GM21737 (cell line): Measurements from ENCODE around the gene ADCY9.
"Not testable (repeated sequence)": the region's sequence is repeated elsewhere in the genome, so short reads cannot be mapped to it uniquely, and the experiment has no call there.

Source experiments
- ATAC-seq: cut with Tn5 transposase; IDR thresholded peaks from one replicate; pipeline ENCODE4 v1.9.1; 2021; ENCODE audit warnings: mild to moderate bottlenecking, moderate library complexity; ENCODE audit not compliant: unreplicated experiment

ADCY9 gene

DNA sequence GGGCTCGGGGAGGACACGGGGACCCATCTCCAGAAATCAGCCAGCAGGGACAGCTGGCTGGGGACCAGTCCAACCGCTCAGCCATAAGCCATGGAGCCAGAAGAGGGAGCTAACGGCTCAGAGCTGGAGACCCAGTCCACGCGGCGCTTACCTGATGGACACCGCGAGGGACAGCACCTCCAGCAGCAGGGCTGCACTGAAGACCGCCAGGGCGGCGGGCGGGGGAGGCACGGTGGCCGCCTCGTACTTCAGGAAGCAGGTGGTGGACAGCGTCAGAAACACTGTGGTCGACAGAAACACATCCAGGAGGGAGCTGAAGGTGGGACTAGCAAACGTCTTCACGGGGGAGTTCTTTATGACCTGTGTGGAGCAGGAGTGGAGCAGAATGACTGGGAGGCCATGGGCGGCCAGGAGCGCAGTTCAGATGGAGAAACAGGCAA lies 133.1 kb downstream of the ADCY9 start:
- no peak for ATAC-seq

DNA sequence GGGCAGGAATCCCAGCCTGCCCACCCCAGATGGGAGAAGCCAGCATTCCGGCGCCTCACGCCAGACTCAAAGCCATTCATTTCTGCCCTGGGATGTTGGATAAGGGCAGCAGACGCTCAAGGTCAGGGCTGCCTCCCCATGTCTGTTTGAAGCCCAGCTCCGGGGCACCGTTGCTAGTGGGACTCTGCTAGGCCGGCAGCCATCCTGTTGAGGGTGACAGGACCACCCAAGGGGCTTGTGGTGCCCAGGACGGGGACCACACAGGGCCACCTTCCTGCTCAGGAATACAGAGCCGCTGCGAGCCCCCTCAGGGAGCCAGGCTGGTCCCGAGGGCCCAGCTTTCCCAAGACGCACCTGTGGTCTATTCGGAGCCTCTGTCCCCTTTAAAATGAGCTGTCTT lies 134.0 kb downstream of the ADCY9 start:
- no peak for ATAC-seq

DNA sequence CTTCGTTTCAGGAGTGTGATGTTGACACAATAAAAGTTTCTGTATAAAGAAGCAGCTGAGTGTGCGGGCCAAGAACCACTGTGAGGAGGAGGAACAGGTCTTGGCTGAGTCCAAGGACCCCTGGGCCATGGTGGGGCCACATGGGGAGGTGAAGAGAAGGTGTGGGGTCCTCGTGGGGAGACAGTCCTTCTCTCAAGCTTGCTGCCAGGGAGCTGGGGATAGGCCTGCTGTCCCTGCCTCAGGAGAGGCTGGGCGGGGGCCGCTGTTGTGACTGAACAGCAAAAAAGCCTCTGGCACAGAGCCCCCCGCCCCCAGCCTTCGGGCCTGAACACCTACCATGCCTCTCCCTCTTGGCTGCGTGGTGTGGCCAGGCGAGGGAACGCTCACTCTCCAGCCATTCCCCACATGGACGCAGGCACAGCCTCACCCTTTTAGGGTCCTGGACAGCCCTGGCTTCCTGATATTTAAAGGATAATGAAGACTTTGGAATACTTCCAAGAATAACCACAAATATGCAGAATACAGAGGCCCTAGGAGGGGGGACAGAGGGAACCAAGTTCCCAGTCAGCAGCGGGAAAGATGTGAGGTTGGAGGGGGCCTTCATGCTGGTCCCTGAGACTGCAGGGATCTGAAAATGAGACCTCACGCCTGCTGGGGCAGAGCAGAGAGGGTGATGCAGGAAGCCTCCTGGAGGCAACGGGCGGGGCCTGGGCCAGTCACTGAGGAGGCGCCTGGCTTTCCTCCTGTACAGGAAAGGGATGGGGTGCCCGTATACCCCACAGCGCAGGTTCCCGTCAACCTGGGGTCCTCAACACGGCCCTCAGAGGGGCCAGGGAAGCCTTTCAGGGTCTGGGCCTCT lies 135.8 kb downstream of the ADCY9 start:
- no peak for ATAC-seq

DNA sequence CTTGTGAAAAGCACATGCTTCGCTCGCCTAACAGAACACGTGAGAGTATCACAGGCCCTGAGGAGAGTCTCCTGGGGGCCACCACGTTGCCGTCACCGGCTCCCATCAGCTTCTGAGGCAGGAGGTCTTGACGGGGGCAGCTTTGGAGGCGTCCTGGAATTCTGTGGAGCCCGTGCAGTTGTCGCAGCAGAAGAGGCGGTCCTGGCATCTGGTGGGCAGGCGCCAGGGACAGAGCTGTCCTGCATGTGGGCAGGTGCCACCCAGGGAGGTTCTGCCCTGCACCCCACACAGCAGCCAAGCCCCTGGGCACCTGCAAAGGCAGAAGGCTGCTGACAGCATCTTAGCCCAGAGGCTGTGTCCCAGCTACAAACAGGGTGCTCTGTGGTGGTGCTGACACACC lies 136.7 kb downstream of the ADCY9 start:
- ATAC-seq = no peak

DNA sequence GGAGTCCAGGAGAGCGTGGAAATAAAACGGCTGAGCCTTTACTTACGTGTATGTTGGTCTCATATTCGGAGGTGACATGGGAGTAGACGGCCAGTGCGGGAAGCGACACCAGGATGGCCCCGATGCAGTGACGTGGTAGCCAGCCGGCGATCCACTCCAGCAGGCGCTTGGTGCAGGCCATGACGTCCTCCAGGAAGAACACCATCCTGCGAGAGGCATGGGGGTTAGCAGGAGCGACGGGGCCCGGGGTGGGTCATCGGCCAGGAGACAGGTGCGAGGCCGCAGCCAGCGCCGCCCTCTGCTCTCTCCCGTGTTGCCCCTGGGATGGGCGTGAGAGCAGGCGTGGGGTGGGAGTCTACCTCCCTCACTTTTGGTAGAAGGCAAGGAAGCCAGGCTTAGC lies 137.2 kb downstream of the ADCY9 start:
- no peak for ATAC-seq

- no peak for ATAC-seq
Measured at GRCh38 chr16:3977376-3977775, 138.9 kb downstream of the ADCY9 start.

DNA sequence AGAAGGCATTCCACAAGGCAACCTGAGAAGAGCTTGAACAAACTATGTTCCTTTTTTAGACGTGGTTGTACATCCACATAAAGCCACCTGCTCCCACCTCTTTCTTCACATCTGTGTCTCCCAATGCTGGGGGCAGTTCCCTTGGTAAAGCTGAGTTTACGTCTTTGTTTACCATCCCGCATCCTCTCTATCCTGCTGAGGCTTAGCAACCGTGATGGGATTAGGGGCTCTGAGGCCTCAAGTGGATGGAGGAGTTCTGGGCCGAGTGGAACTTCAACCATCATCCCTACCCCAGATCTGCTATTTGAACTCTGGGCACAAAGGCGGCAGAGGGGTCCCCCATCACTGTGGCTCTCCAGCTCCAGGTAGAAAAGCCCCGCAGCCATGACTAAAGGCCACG lies 141.5 kb downstream of the ADCY9 start:
- no peak for ATAC-seq

DNA sequence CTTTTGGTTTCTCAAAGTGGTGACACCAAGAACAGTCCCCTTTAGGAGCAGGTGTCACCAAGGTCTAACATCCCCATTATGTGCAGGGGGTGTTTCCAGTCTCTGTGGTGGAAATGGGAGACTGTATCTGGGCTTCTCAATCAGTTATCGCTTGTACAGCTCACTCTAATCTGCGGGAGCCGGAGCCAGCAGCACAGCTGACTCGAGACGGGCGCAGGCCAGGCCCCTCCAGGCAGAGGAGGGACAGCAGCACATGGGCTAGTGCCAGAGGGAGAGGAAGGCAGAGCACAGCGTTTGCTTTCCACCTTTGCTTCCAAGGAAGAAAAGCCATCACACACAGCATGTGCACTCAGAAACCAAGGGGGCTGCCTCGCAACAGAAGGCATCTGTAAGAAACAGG lies 144.5 kb downstream of the ADCY9 start:
- ATAC-seq = no peak

- ATAC-seq = no peak
Measured at GRCh38 chr16:3971261-3971660, 145.0 kb downstream of the ADCY9 start.

DNA sequence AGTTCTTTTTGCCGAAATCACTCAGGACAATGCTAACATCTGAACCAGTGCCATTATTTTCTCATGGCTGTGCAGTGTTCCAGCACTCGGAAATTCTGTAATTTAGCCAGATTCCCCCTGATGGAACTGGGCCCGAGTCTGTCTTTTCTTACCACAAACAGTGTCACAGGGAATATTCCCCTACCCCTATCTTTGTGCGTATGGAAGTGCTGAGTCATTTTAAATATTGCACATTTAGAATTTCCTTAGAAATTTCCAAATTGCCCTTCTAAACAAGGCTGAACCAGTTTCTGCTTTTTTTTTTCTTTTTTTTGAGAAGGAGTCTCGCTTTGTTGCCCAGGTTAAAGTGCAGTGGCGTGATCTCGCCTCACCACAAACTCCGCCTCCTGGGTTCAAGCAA lies 147.7 kb downstream of the ADCY9 start:
- no peak for ATAC-seq

- no peak for ATAC-seq
Measured at GRCh38 chr16:3966681-3967080, 149.6 kb downstream of the ADCY9 start.

DNA sequence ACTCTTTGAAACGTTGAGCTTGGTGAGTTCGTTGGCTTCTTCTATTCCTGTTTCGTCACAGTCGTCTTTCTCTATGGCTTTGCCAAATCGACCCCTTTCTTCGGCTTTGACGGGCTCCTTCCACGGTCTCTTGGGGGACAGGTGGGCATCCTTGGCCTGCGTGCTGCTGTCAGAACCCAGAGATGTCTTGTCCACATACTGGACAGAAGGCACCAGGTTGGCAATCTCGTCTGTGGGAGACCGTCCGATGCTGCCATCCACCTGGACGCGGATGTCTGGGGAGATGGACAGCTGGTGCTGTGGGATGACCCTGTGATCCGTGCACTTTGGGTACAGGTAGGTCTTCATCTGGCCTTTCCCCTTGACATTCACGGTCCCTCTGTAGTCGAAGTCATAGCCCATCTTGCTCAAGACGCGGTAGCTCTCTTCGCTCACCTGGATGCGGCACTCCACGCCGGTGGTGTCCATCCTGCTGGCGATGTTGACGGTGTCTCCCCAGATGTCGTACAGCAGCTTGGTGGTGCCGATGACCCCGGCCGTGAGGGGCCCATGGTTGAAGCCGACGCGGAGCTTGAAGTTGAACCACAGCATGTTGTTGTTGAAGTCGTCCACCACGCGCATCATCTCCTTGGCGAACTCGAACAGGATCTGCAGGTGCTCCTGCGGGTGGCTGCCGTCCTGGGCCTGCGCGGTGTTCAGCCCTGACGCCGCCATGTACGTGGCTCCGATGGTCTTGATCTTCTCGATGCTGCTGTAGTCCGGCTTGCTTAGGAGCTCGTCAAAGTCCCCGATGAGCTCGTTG lies 150.3 kb downstream of the ADCY9 start:
- ATAC-seq = no peak

- no peak for ATAC-seq
Measured at GRCh38 chr16:3965306-3965705, 150.9 kb downstream of the ADCY9 start.

DNA sequence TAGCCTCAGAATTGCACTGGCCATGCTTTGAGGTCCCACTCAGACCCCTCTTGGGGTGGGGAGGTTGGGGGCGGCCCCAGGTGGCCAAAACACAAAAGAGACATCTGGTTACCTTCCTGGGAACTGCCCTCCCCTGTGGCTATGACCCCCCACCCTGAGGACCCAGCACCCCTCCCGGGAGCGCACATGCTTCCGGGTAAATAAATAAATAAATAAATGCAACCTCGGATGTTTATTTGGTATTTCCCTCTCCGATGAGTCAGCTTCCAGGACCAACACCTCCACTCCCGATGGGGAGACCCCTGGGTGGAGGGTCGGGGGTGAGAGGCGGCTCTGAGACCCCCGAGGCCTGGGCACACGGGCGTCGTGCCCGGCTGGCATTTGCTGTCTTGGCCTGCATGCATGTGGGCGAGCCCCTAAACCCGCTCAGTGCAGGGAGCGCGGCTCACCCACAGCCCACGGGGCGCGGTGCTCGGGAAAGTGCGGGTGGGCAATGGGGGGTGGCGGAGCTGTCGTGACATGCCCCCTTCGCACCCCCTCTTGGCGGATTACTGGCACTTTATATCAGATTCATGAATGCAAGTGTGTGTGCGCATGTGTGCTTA lies 151.5 kb downstream of the ADCY9 start:
- ATAC-seq = no peak

DNA sequence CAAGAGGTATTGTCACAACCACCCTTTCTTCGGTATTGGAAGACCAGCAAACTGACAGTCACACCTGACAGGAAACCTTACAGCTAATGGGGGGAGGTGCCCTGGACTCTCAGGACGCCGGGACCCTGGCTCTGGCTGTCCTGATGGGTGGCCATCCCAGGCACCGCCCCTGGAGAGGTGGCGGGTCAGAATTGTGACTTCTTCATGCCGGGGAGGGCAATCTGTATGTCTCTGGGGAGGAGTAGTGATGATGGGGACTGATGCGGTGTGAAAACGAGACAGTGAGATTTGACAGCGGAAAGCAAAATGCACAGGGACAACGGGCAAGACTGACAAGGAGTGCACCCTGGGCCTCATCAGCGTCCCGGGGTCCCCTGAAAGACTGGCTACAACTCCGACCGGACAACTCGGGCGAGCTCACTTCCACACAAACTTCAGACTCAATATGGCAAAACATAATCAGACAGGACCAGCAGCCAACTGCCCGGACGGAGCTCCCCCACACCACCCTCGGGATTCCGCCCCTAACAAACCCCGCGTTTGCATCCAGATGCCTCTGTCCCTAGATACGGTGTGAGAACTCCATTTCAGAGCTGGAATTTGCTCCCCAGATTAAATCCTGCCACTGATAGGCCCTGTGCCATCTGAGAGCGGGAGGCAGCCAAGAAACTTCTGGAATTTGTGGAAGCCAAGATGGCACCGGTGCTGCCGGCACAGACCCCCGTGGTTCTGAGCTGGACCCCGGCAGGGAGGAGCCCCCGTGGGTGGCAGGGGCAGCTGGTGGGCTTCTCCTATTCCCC lies 152.2 kb downstream of the ADCY9 start:
- no peak for ATAC-seq

DNA sequence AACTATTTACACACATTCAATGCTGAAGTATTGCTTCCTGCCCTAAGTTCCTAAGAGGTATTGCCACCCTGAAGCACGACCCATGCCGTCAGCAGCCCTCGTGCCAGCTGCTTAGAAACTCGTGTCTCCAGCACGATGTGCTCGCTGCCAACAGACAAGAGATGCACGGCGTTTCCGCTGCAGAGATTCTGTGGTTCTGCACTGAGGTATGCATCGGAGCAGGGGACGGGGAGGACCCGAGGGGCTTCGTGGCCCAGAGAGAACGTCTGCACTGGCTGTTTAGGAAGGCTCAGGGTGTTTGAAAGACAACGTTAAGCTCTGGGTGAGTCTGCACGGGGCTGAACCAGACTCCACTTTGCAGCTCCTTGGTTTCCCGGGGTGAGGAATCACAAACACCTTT lies 153.0 kb downstream of the ADCY9 start:
- no peak for ATAC-seq

DNA sequence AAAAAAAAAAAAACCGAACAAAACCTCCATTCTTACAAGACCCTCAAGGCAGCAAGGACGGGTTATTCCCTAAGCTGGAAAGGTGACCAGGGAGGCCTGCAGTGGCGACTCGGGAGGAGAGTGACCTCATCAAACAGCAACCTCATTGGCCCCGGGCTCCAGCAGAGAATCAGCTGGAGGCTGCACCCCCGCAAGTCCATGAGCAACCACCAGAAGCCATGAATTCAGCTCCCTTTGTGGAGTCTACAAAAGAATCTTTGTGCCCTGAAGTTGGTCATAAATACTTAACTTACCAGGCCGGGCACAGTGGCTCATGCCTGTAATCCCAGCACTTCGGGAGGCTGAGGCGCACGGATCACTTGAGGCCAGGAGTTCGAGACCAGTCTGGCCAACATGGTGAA lies 154.8 kb downstream of the ADCY9 start:
- no peak for ATAC-seq

DNA sequence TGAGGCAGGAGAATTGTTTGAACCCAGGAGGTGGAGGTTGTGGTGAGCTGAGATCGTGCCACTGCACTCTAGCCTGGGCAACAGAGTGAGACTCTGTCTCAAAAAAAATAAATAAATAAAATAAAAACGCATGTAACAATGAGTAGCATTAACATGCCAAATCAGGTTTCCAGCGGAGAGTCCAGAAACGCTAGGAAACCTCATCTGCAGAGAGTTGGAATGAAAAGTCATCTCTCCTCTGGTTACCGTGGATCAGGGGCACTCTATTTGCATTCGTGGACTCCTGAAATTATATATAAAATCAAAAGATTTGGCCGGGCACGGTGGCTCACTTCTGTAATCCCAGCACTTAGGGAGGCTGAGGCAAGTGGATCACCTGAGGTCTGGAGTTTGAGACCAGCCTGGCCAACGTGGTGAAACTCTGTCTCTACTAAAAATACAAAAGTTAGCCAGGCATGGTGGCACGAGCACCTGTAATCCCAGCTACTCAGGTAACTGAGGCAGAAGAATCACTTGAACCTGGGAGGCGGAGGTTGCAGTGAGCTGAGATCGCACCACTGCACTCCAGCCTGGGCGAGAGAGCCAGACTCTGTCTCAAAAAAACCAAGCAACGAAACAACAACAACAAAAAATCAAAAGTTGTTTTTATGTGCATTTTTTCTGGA lies 156.2 kb downstream of the ADCY9 start:
- not testable (repeated sequence) for ATAC-seq

GRCh38 chr16:3959148-3959547 lies 157.1 kb downstream of the ADCY9 start:
- no peak for ATAC-seq

DNA sequence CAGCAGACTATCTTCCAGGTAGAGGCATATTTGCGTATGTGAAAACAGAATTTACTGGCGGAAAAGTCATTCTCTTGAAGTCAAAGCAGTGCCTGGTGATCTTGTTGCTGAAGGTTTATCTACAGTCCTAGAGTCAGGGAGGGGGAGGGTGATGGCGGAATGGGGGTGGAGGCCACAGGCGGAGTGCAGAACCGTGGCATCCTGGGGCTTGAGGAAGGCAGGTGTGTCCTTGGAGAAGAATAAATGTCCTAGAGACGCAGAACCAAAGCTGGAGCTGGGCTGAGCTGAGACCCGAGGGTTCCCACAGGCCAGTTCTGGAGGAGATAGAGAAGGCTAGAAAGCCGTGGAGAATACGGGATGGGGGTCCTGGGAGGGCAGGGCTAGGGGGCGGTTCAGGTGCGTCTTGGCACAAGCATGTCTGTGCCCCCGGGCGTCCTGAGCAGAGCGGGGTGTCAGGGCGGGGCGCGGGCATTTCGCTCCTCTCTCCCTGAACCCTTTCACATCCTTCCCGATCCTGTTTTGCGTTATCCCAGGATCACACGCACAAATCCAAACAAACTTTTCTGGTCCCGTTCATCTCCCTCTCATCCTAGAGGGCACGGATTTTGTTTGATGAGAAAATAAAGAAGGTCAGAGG lies 158.8 kb downstream of the ADCY9 start:
- ATAC-seq = no peak
